Measurements from ENCODE around the gene RPIA.

DNA sequence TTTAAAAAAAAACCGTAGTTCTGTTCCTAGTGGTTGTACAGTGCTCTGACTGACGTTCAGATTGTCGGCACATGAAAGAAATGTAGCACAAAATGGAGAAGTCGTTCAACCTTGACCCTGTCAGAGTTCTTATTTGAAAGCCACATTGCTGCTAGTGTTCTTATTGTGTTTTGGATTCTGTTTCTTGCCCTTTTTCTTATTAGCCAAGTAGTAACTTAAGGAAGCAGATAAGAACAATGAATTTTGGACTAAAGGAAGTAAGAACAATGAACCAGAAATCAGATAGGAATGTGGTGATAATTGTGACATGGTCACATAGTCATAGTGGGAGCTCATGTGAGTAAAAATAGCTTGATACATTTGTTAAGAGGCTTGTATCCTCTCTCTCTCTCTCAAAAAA lies 45.9 kb downstream of the RPIA start:
- no peak for TF ChIP-seq SP1 (CRISPR knock-in tag; IDR thresholded peaks at IDR 0.05)
- no peak for TF ChIP-seq CHD4 (IDR thresholded peaks at IDR 0.05; ENCODE audit: insufficient read depth, insufficient replicate concordance, low read depth, low read length, poor library complexity, severe bottlenecking)
- no peak for TF ChIP-seq GABPA (tag; conservative IDR thresholded peaks at IDR 0.05; ENCODE audit: low read depth)
- TF ChIP-seq, protein P1, sequence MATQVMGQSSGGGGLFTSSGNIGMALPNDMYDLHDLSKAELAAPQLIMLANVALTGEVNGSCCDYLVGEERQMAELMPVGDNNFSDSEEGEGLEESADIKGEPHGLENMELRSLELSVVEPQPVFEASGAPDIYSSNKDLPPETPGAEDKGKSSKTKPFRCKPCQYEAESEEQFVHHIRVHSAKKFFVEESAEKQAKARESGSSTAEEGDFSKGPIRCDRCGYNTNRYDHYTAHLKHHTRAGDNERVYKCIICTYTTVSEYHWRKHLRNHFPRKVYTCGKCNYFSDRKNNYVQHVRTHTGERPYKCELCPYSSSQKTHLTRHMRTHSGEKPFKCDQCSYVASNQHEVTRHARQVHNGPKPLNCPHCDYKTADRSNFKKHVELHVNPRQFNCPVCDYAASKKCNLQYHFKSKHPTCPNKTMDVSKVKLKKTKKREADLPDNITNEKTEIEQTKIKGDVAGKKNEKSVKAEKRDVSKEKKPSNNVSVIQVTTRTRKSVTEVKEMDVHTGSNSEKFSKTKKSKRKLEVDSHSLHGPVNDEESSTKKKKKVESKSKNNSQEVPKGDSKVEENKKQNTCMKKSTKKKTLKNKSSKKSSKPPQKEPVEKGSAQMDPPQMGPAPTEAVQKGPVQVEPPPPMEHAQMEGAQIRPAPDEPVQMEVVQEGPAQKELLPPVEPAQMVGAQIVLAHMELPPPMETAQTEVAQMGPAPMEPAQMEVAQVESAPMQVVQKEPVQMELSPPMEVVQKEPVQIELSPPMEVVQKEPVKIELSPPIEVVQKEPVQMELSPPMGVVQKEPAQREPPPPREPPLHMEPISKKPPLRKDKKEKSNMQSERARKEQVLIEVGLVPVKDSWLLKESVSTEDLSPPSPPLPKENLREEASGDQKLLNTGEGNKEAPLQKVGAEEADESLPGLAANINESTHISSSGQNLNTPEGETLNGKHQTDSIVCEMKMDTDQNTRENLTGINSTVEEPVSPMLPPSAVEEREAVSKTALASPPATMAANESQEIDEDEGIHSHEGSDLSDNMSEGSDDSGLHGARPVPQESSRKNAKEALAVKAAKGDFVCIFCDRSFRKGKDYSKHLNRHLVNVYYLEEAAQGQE (IDR thresholded peaks at IDR 0.05; ENCODE audit: borderline replicate concordance) = no peak
- TF ChIP-seq, protein P1 (CRISPR knock-in tag; IDR thresholded peaks at IDR 0.05; ENCODE audit: low read depth) = no peak
- TF ChIP-seq YBX1 (IDR thresholded peaks at IDR 0.05) = no peak
- no peak for TF ChIP-seq ZNF398 (CRISPR knock-in tag; IDR thresholded peaks at IDR 0.05)
- TF ChIP-seq, protein P2, sequence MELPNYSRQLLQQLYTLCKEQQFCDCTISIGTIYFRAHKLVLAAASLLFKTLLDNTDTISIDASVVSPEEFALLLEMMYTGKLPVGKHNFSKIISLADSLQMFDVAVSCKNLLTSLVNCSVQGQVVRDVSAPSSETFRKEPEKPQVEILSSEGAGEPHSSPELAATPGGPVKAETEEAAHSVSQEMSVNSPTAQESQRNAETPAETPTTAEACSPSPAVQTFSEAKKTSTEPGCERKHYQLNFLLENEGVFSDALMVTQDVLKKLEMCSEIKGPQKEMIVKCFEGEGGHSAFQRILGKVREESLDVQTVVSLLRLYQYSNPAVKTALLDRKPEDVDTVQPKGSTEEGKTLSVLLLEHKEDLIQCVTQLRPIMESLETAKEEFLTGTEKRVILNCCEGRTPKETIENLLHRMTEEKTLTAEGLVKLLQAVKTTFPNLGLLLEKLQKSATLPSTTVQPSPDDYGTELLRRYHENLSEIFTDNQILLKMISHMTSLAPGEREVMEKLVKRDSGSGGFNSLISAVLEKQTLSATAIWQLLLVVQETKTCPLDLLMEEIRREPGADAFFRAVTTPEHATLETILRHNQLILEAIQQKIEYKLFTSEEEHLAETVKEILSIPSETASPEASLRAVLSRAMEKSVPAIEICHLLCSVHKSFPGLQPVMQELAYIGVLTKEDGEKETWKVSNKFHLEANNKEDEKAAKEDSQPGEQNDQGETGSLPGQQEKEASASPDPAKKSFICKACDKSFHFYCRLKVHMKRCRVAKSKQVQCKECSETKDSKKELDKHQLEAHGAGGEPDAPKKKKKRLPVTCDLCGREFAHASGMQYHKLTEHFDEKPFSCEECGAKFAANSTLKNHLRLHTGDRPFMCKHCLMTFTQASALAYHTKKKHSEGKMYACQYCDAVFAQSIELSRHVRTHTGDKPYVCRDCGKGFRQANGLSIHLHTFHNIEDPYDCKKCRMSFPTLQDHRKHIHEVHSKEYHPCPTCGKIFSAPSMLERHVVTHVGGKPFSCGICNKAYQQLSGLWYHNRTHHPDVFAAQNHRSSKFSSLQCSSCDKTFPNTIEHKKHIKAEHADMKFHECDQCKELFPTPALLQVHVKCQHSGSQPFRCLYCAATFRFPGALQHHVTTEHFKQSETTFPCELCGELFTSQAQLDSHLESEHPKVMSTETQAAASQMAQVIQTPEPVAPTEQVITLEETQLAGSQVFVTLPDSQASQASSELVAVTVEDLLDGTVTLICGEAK (IDR thresholded peaks at IDR 0.05) = no peak
- TF ChIP-seq, protein P2 (CRISPR knock-in tag; IDR thresholded peaks at IDR 0.05) = no peak
- TF ChIP-seq ZNF551 (CRISPR knock-in tag; IDR thresholded peaks at IDR 0.05) = no peak
- TF ChIP-seq ZKSCAN3 (CRISPR knock-in tag; IDR thresholded peaks at IDR 0.05) = no peak
- no peak for TF ChIP-seq TEAD4 (IDR thresholded peaks at IDR 0.05; ENCODE audit: low read length)
- no peak for TF ChIP-seq TEAD4 (CRISPR knock-in tag; IDR thresholded peaks at IDR 0.05; ENCODE audit: borderline replicate concordance)
- no peak for TF ChIP-seq FOXA1 (IDR thresholded peaks at IDR 0.05; ENCODE audit: borderline replicate concordance)
- TF ChIP-seq ETV6 (IDR thresholded peaks at IDR 0.05; ENCODE audit: borderline replicate concordance in 1 of 2, low read depth in 2 of 2, low read length in 1 of 2) = no peak
- TF ChIP-seq ETV6 (CRISPR knock-in tag; IDR thresholded peaks at IDR 0.05; ENCODE audit: borderline replicate concordance) = no peak
- no peak for TF ChIP-seq ZBTB1 (CRISPR knock-in tag; IDR thresholded peaks at IDR 0.05; ENCODE audit: borderline replicate concordance, low read depth)
